Psoas muscle (tissue), 8 donors: ENCODE results near the gene NKX6-2. TPM values are rescaled to one million over a fixed set of nuclear protein-coding genes. Genes with fewer than 3 reads are reported as not detected.

Source experiments
- ATAC-seq, 4 donors: fragments of 200-7000 bp; cut with Tn5 transposase; one replicate each; pipeline ENCODE4 v1.9.1; 2020; ENCODE audit warnings: moderate library complexity in 3 of 4, mild to moderate bottlenecking in 2 of 4
- DNase-seq, 2 donors: peaks; one replicate each; pipeline ENCODE4 v3.0.0-alpha.2; 2020
- H3K27ac ChIP-seq: fragments of 200-600 bp; one replicate; pipeline ENCODE4 v1.8.0; 2022
- H3K27me3 ChIP-seq, 3 donors: fragments of 200-600 bp in 1 of 3; one replicate each; pipeline versions ENCODE4 v1.6.1 to v1.8.0; 2013 to 2022; ENCODE audit warnings: low read length in 2 of 3, mild to moderate bottlenecking in 2 of 3, moderate library complexity in 1 of 3; ENCODE audit not compliant: insufficient read depth in 3 of 3
- H3K36me3 ChIP-seq, 2 donors: fragments of 200-600 bp in 1 of 2; one replicate each; pipeline versions ENCODE4 v1.6.1 to v1.8.0; 2013 to 2022; ENCODE audit warnings: low read depth in 1 of 2, mild to moderate bottlenecking in 1 of 2, moderate library complexity in 1 of 2; ENCODE audit not compliant: insufficient read depth in 1 of 2
- H3K4me1 ChIP-seq: fragments of 200-600 bp; one replicate; pipeline ENCODE4 v1.8.0; 2022
- H3K4me3 ChIP-seq: fragments of 200-600 bp; one replicate; pipeline ENCODE4 v1.8.0; 2022; ENCODE audit warnings: mild to moderate bottlenecking
- H3K9me3 ChIP-seq: fragments of 200-600 bp; one replicate; pipeline ENCODE4 v1.8.0; 2022
- CTCF ChIP-seq: fragments of 200-600 bp; IDR thresholded peaks from one replicate; pipeline ENCODE4 v1.8.0; 2022; ENCODE audit warnings: antibody characterized with exemption
- WGBS, 3 donors: extraction: QIAGEN DNeasy Blood & Tissue Kit; methylation state at CpG; one replicate each; pipeline versions ENCODE4 v1.1.6 to v1.1.7; 2013; 5-methylcytosine and 5-hydroxymethylcytosine counted together
- intact Hi-C, 2 donors: fragments of 100-400 bp; cut with DNase I; formaldehyde crosslinking; loops; one replicate each; pipeline versions ENCODE4 v1.11.0 to v1.14.2; 2022
- polyA plus RNA-seq, 3 donors: library from polyadenylated mRNA; stranded (reverse); fragments of 200-250 nt; gene quantifications; one replicate each; pipeline ENCODE4 v1.2.3, GENCODE V29; 2013
- total RNA-seq, 4 donors: library from RNA; stranded (reverse); fragmentation: NEBNext Ultra II Directional in 2 of 4; extraction: Animal tissue kit (Norgen Biotek cat#: 25700) in 2 of 4; gene quantifications; one replicate each; pipeline versions ENCODE4 v1.2.1 to v1.2.4, GENCODE V29; 2021 to 2023
- donor health status: healthy with polysubstance abuse.
- donor health status: DM: no; HTN: no; CAD: no; lungs with moderate emphysema.
- donor health status: Bipolar disorder and iron deficiency.
- donor health status: healthy.
- donor health status: DM: yes; HTN: yes; CAD: no.
- donor health status: DM: no; HTN: no; CAD: no.
- donor health status: DM: no; HTN: no; CAD: no.
- donor health status: DM: yes; HTN: yes; CAD: no.

Gene NKX6-2
- total and polyA plus RNA-seq, 7 donors, result not detected

GRCh38 chr10:132803416-132804210 is 17.7 kb upstream of the NKX6-2 start:
- intact Hi-C loops, result no loop called here
- no peak overlapping the region for H3K27ac ChIP-seq
- ATAC-seq (no peak), DNase-seq (peak in 1 of 2 donors; percentile 4)
- WGBS, 3 donors, result 83 to 85% (median 85%) methylated on average over 25 to 34 of the region's 34 CpGs
- H3K4me3 ChIP-seq, result no peak overlapping the region
- H3K36me3 ChIP-seq, result no peaks in the 10 kb centered on the region
- no peak for TF ChIP-seq CTCF
- H3K27me3 ChIP-seq, result peaks cover 0 to 4% (median 2%) of the 10 kb centered on the region in 3 donors
- no peaks in the 10 kb centered on the region for H3K4me1 ChIP-seq
- no peaks in the 10 kb centered on the region for H3K9me3 ChIP-seq

GRCh38 chr10:132802694-132803320 is 16.9 kb upstream of the NKX6-2 start:
- Histone ChIP-seq H3K4me1 (no peaks in the 10 kb centered on the region), H3K9me3 (no peaks in the 10 kb centered on the region), H3K36me3 (no peaks in the 10 kb centered on the region), H3K27ac (no peak overlapping the region), H3K27me3 (peaks cover 0 to 4% (median 3%) of the 10 kb centered on the region in 3 donors), H3K4me3 (no peak overlapping the region)
- no peak for TF ChIP-seq CTCF
- intact Hi-C loops, result no loop called here
- 71 to 88% (median 86%) methylated on average over 15 to 16 of the region's 16 CpGs for WGBS, 3 donors
- peak in 1 of 2 donors; percentile 3 for DNase-seq
- no peak for ATAC-seq

- no peak overlapping the region for H3K4me3 ChIP-seq
- no peaks in the 10 kb centered on the region for H3K9me3 ChIP-seq
- DNase-seq, result no peak
- intact Hi-C loops, result no loop called here
- no peak overlapping the region for H3K27ac ChIP-seq
- TF ChIP-seq CTCF, result no peak
- no peaks in the 10 kb centered on the region for H3K4me1 ChIP-seq
- peaks cover 0 to 4% (median 4%) of the 10 kb centered on the region in 3 donors for H3K27me3 ChIP-seq
- 83 to 96% (median 94%) methylated on average over 7 to 8 of the region's 8 CpGs for WGBS, 3 donors
- no peak for ATAC-seq
- no peaks in the 10 kb centered on the region for H3K36me3 ChIP-seq
Observed at GRCh38 chr10:132802048-132802447, 16.1 kb upstream of the NKX6-2 start.

- intact Hi-C loops, result no loop called here
- Histone ChIP-seq H3K27me3 (peaks cover 0 to 12% (median 7%) of the 10 kb centered on the region in 3 donors), H3K4me1 (no peaks in the 10 kb centered on the region), H3K27ac (no peak overlapping the region), H3K9me3 (no peaks in the 10 kb centered on the region), H3K4me3 (no peak overlapping the region), H3K36me3 (no peaks in the 10 kb centered on the region)
- WGBS, 3 donors, result 71 to 78% (median 76%) methylated on average over 11 of the region's 11 CpGs
- DNase-seq (peak in 1 of 2 donors; percentile 7), ATAC-seq (no peak)
- TF ChIP-seq CTCF, result no peak
Observed at GRCh38 chr10:132799865-132800264, 13.9 kb upstream of the NKX6-2 start.
